HepG2 (cell line): ENCODE measurements around the gene ESYT2. TPM values are rescaled to one million over a fixed set of nuclear protein-coding genes. Genes with fewer than 3 reads are reported as not detected.

Experiments used
- ATM ChIP-seq: fragments of 450-650 bp; IDR thresholded peaks from 2 replicates; pipeline ENCODE4 v1.7.1; 2017; ENCODE audit warnings: mild to moderate bottlenecking, borderline replicate concordance
- GTF2F1 ChIP-seq: fragments of 150-350 bp; IDR thresholded peaks from 2 replicates; pipeline ENCODE4 v1.6.1; 2014; ENCODE audit warnings: low read length
- HDAC2 ChIP-seq: sonication (generic); formaldehyde crosslinking; IDR thresholded peaks from 2 replicates; pipeline ENCODE4 v1.4.0; 2020; ENCODE audit warnings: missing genetic modification reagents
- HNF1A ChIP-seq, 2 experiments: sonication (generic) in 1 of 2; formaldehyde crosslinking in 1 of 2; IDR thresholded peaks; 2 replicates each; pipeline versions ENCODE4 v1.4.0 to v1.6.1; 2016 to 2020; ENCODE audit warnings: borderline replicate concordance in 1 of 2, low read depth in 1 of 2, mild to moderate bottlenecking in 1 of 2, missing genetic modification reagents in 1 of 2
- HNF1B ChIP-seq: sonication (generic); formaldehyde crosslinking; IDR thresholded peaks from 2 replicates; pipeline ENCODE4 v1.5.1; 2020; ENCODE audit warnings: mild to moderate bottlenecking, moderate library complexity, missing genetic modification reagents
- JUN ChIP-seq: sonication (generic); formaldehyde crosslinking; IDR thresholded peaks from 2 replicates; pipeline ENCODE4 v1.4.0; 2020; ENCODE audit warnings: mild to moderate bottlenecking, missing genetic modification reagents
- NFKBIZ ChIP-seq: IDR thresholded peaks from 2 replicates; pipeline ENCODE4 v1.6.1; 2018; ENCODE audit warnings: missing genetic modification reagents, missing compliant biosample characterization
- PHF8 ChIP-seq: sonication (generic); formaldehyde crosslinking; IDR thresholded peaks from 2 replicates; pipeline ENCODE4 v1.5.0; 2020; ENCODE audit warnings: missing genetic modification reagents
- RARA ChIP-seq: IDR thresholded peaks from 2 replicates; pipeline ENCODE4 v1.6.1; 2016; ENCODE audit warnings: missing genetic modification reagents, missing compliant biosample characterization
- RFX1 ChIP-seq: fragments of 450-650 bp; IDR thresholded peaks from 2 replicates; pipeline ENCODE4 v1.6.1; 2017
- RFXAP ChIP-seq: sonication (generic); formaldehyde crosslinking; IDR thresholded peaks from 2 replicates; pipeline ENCODE4 v1.4.0; 2020; ENCODE audit warnings: missing genetic modification reagents, borderline replicate concordance
- RORA ChIP-seq: sonication (generic); formaldehyde crosslinking; IDR thresholded peaks from 2 replicates; pipeline ENCODE4 v1.5.0; 2020; ENCODE audit warnings: mild to moderate bottlenecking, missing genetic modification reagents, moderate library complexity
- SAFB2 ChIP-seq: sonication (generic); formaldehyde crosslinking; IDR thresholded peaks from 2 replicates; pipeline ENCODE4 v1.5.1; 2020; ENCODE audit warnings: missing genetic modification reagents, low read depth, mild to moderate bottlenecking, borderline replicate concordance
- SKIL ChIP-seq: sonication (generic); formaldehyde crosslinking; IDR thresholded peaks from 2 replicates; pipeline ENCODE4 v1.8.0; 2022; ENCODE audit warnings: missing genetic modification reagents, mild to moderate bottlenecking, moderate library complexity, borderline replicate concordance
- SSRP1 ChIP-seq: IDR thresholded peaks from 2 replicates; pipeline ENCODE4 v1.6.1; 2016; ENCODE audit warnings: control low read depth
- ZNF251 ChIP-seq: sonication (generic); formaldehyde crosslinking; IDR thresholded peaks from 2 replicates; pipeline ENCODE4 v1.9.0; 2021; ENCODE audit warnings: mild to moderate bottlenecking, missing genetic modification reagents
- ZNF3 ChIP-seq: IDR thresholded peaks from 2 replicates; pipeline ENCODE4 v1.7.0; 2017; ENCODE audit warnings: inconsistent platforms
- ZNF552 ChIP-seq: sonication (generic); formaldehyde crosslinking; IDR thresholded peaks from 2 replicates; pipeline ENCODE4 v1.9.0; 2022; ENCODE audit warnings: missing genetic modification reagents, mild to moderate bottlenecking, borderline replicate concordance
- ZSCAN31 ChIP-seq: sonication (generic); formaldehyde crosslinking; IDR thresholded peaks from 2 replicates; pipeline ENCODE4 v1.5.0; 2020; ENCODE audit warnings: low read depth, mild to moderate bottlenecking, missing genetic modification reagents
- polyA plus RNA-seq, 8 experiments: library from polyadenylated mRNA; depleted of rRNA in 3 of 8; stranded (reverse) in 7 of 8; unstranded in 1 of 8; fragments of >200 nt; fragmentation: Illumina TruSeq in 4 of 8; extraction: Trizol in 4 of 8; gene quantifications; 2 replicates each; pipeline versions ENCODE4 v1.2.1 to v1.2.3, GENCODE V29; 2011 to 2016; ENCODE audit warnings: low read depth in 4 of 8, missing spikeins in 1 of 8, mixed read lengths in 1 of 8; ENCODE audit not compliant: insufficient read depth in 1 of 8
- total RNA-seq, 5 experiments: library from RNA; depleted of rRNA; stranded (reverse); fragments of >200 nt; fragmentation: Illumina TruSeq; extraction: Trizol; gene quantifications; 2 replicates each; pipeline ENCODE4 v1.2.3, GENCODE V29; 2016; ENCODE audit warnings: low read depth in 1 of 5
- TF ChIP-seq, protein P1 (sequence below): sonication (generic); formaldehyde crosslinking; IDR thresholded peaks from 2 replicates; pipeline ENCODE4 v1.5.0; 2020; ENCODE audit warnings: missing genetic modification reagents

Gene ESYT2
- total and polyA plus RNA-seq, 2 of the 13 experiments (the other 11 are each of a cell fraction or from before 2014, with no cell fraction given), result 28.5 to 37.3 TPM

- TF ChIP-seq RFXAP (CRISPR knock-in tag) (0 out of 2 replicates have a peak, but pooled peaks have one; percentile 41), HDAC2 (peak; percentile 94), ZNF251 (CRISPR knock-in tag) (no peak), ZNF3 (no peak), HNF1A (IDR thresholded peaks at IDR 0.05; ENCODE audit: low read depth) (0 out of 2 replicates have a peak, but pooled peaks have one; percentile 13), HNF1A (CRISPR knock-in tag; IDR thresholded peaks at IDR 0.05; ENCODE audit: borderline replicate concordance) (no peak; the same call in 1 of the 2 replicates), SAFB2 (CRISPR knock-in tag) (0 out of 2 replicates have a peak, but pooled peaks have one; percentile 67), ZNF552 (CRISPR knock-in tag) (no peak; the same call in 1 of the 2 replicates), JUN (0 out of 2 replicates have a peak, but pooled peaks have one; percentile 55), ZSCAN31 (CRISPR knock-in tag) (peak; percentile 61; the same call in 1 of the 2 replicates), RARA (CRISPR knock-in tag) (peak; percentile 79), SKIL (CRISPR knock-in tag) (peak; percentile 62; the same call in 1 of the 2 replicates), RFX1 (peak; percentile 44; the same call in 1 of the 2 replicates), RORA (no peak), GTF2F1 (0 out of 2 replicates have a peak, but pooled peaks have one; percentile 16), ATM (no peak), PHF8 (CRISPR knock-in tag) (peak; percentile 60), NFKBIZ (CRISPR knock-in tag) (0 out of 2 replicates have a peak, but pooled peaks have one; percentile 34), HNF1B (CRISPR knock-in tag) (peak; percentile 84), SSRP1 (CRISPR knock-in tag) (peak; percentile 82; the same call in 1 of the 2 replicates)
- TF ChIP-seq, protein P1, sequence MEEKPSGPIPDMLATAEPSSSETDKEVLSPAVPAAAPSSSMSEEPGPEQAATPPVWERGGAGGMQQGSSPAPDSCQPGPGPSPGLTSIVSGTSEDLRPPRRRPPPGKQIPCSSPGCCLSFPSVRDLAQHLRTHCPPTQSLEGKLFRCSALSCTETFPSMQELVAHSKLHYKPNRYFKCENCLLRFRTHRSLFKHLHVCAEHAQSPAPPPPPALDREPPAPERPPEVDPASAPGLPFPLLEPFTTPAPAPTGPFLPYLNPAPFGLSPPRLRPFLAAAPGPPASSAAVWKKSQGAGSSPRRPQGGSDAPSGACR (CRISPR knock-in tag), result peak; percentile 78; the same call in 1 of the 2 replicates
These were observed 10.7 kb downstream of the ESYT2 start (continued) for GRCh38 chr7:158818325-158819213.
